HUES64 (cell line): ENCODE measurements around the gene PHLDA2.
"Not testable (repeated sequence)": the region's sequence is repeated elsewhere in the genome, so short reads cannot be mapped to it uniquely, and the experiment has no call there.

Experiments used
- H3K27ac ChIP-seq: 2 replicates; pipeline ENCODE4 v1.7.0; 2013; ENCODE audit warnings: low read depth, low read length, inconsistent platforms
- H3K27me3 ChIP-seq: 2 replicates; pipeline ENCODE4 v1.6.1; 2013; ENCODE audit warnings: mild to moderate bottlenecking, low read length; ENCODE audit not compliant: insufficient read depth
- H3K36me3 ChIP-seq: 2 replicates; pipeline ENCODE4 v1.6.1; 2013; ENCODE audit warnings: mild to moderate bottlenecking, low read length; ENCODE audit not compliant: insufficient read depth
- H3K4me1 ChIP-seq: 2 replicates; pipeline ENCODE4 v1.6.1; 2013; ENCODE audit warnings: mild to moderate bottlenecking, low read length, moderate library complexity; ENCODE audit not compliant: insufficient read depth
- H3K4me3 ChIP-seq: 2 replicates; pipeline ENCODE4 v1.5.1; 2013; ENCODE audit warnings: mild to moderate bottlenecking, low read length, moderate library complexity
- H3K9ac ChIP-seq: 2 replicates; pipeline ENCODE4 v1.6.1; 2013; ENCODE audit warnings: mild to moderate bottlenecking, low read depth, low read length
- H3K9me3 ChIP-seq: 2 replicates; pipeline ENCODE4 v1.6.1; 2013; ENCODE audit warnings: low read depth, low read length; ENCODE audit not compliant: insufficient read depth
- WGBS: fragments of 150-250, 120-280 bp; methylation state at CpG from one replicate; pipeline ENCODE4 v1.1.7; 2013; ENCODE audit warnings: missing lambda C conversion rate; 5-methylcytosine and 5-hydroxymethylcytosine counted together

PHLDA2 gene

DNA sequence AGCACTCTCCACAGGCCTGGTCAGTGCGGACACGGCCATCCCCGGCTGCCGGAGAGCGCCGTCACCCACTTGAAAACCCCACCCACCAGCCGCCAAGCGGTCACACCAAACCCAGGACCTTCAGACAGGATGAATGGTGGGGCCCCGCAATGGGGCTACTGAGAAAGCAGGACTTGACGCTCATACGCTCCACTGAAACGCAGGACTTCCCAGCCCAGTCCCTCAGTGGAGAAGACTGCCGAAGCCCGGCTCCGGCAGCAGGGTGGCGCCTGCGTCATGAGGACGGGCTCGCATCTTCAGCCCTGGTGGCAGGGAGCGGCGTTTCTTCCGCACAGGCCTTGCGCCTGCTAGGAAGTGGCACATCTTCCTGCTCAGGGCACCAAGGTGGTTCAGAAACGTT is 15.3 kb upstream of the PHLDA2 start:
- no peak overlapping the region for H3K27ac ChIP-seq
- peaks cover 3% of the 10 kb centered on the region for H3K9me3 ChIP-seq
- no peaks in the 10 kb centered on the region for H3K27me3 ChIP-seq
- H3K4me3 ChIP-seq, result no peak overlapping the region
- H3K9ac ChIP-seq, result no peak overlapping the region
- H3K4me1 ChIP-seq, result peaks cover 30% of the 10 kb centered on the region
- peaks cover 56% of the 10 kb centered on the region for H3K36me3 ChIP-seq
- WGBS, result 95% methylated on average over 24 of the region's 24 CpGs

GRCh38 chr11:2943711-2944118 is 14.5 kb upstream of the PHLDA2 start:
- peaks cover 11% of the 10 kb centered on the region for H3K9me3 ChIP-seq
- no peak overlapping the region for H3K9ac ChIP-seq
- no peak overlapping the region for H3K4me3 ChIP-seq
- WGBS, result 94% methylated on average over 12 of the region's 12 CpGs
- no peaks in the 10 kb centered on the region for H3K27me3 ChIP-seq
- H3K36me3 ChIP-seq, result peaks cover 48% of the 10 kb centered on the region
- H3K4me1 ChIP-seq, result peaks cover 30% of the 10 kb centered on the region
- no peak overlapping the region for H3K27ac ChIP-seq

- Histone ChIP-seq H3K4me1 (peaks cover 30% of the 10 kb centered on the region), H3K9ac (no peak overlapping the region), H3K27ac (no peak overlapping the region), H3K4me3 (no peak overlapping the region), H3K27me3 (no peaks in the 10 kb centered on the region), H3K36me3 (peaks cover 41% of the 10 kb centered on the region), H3K9me3 (peaks cover 17% of the 10 kb centered on the region)
- WGBS, result 87% methylated on average over 15 of the region's 15 CpGs
Observed at GRCh38 chr11:2942872-2943710, 13.9 kb upstream of the PHLDA2 start.

- H3K27ac ChIP-seq, result no peak overlapping the region
- 79% methylated on average over 12 of the region's 13 CpGs for WGBS
- H3K36me3 ChIP-seq, result peaks cover 35% of the 10 kb centered on the region
- no peak overlapping the region for H3K4me3 ChIP-seq
- no peaks in the 10 kb centered on the region for H3K27me3 ChIP-seq
- peaks cover 27% of the 10 kb centered on the region for H3K4me1 ChIP-seq
- H3K9me3 ChIP-seq, result peaks cover 24% of the 10 kb centered on the region
- H3K9ac ChIP-seq, result no peak overlapping the region
Observed at GRCh38 chr11:2942447-2942846, 13.2 kb upstream of the PHLDA2 start.

- Histone ChIP-seq H3K27me3 (no peaks in the 10 kb centered on the region), H3K9ac (no peak overlapping the region), H3K36me3 (peaks cover 24% of the 10 kb centered on the region), H3K9me3 (peaks cover 29% of the 10 kb centered on the region), H3K4me1 (peaks cover 15% of the 10 kb centered on the region), H3K27ac (0 out of 2 replicates have a peak overlapping the region, but pooled peaks have one; percentile 23), H3K4me3 (no peak overlapping the region)
- 74% methylated on average over 10 of the region's 10 CpGs for WGBS
Observed at GRCh38 chr11:2940921-2941821, 12.0 kb upstream of the PHLDA2 start.

DNA sequence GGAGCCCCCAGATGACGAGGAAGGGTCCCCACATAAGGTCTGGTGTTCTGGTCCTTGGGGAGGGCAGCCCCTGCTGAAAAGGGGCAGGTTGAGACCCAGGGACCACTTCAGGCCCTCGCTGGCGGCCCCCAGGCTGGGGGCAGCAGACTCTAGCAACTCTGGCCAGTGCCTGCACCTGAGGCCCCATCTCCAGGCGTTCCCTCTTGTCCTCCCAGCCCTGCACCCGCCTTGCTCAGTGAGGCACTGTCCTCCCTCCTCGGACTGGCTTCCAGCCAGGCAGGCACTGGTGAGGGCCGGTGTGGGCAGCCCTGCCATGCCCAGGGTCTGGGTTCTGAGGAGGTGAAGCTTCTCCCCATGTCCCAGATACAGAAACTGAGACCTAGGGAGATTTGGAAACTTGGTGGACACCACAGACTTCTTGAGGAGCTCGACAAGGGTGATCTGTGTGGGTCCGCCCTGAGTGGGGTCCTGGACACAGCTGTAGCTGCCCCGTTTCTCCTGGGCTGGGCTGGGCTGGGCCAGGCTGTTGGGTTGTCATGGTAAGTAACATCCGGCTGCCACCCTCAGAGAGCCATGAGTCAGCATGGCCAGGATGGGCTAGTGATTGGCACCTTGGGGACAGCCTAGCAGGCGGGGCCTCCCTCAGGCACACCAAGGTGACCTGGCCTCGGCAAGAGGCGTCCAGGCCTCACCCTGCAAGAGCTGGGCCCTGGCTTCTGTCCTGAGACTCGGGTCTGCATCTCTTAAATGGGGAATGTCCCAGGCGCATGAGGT is 11.1 kb upstream of the PHLDA2 start:
- peaks cover 24% of the 10 kb centered on the region for H3K36me3 ChIP-seq
- H3K9me3 ChIP-seq, result peaks cover 29% of the 10 kb centered on the region
- WGBS, result 91% methylated on average over 16 of the region's 16 CpGs
- peaks cover 9% of the 10 kb centered on the region for H3K4me1 ChIP-seq
- H3K27me3 ChIP-seq, result no peaks in the 10 kb centered on the region
- H3K27ac ChIP-seq, result no peak overlapping the region
- no peak overlapping the region for H3K4me3 ChIP-seq
- H3K9ac ChIP-seq, result no peak overlapping the region

DNA sequence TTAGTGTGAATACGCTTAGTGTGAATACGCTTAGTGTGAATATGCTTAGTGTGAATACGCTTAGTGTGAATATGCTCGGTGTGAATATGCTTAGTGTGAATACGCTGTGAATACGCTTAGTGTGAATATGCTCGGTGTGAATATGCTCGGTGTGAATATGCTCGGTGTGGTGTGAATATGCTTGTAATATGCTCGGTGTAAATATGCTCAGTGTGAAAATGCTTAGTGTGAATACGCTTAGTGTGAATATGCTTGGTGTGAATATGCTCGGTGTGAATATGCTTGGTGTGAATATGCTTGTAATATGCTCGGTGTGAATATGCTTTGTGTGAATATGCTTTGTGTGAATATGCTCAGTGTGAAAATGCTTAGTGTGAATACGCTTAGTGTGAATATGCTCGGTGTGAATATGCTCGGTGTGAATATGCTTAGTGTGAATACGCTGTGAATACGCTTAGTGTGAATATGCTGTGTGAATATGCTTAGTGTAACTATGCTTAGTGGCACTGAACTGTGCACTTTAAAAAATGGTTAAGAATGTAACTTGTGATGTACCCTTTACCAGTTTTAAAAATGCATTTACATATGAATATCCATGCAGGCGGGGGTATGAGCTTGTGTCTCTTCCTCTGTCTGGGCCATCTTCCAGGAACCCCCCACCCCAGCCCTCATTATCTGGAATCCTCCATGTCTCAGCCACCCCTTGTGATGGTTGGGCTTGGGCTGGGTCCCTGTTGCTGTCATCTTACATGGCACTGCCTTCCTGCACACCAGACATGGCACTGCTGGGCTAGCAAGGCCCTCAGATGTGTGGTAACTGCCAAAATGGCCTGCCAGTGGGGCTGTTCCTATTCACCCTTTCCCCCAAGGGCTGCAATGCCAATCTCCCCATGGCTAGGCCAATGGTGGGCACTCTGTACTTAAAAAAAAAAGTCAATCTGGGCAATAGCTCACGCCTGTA is 9.5 kb upstream of the PHLDA2 start:
- not testable (repeated sequence) for H3K4me1 ChIP-seq, H3K27ac ChIP-seq, H3K9ac ChIP-seq, H3K36me3 ChIP-seq, H3K4me3 ChIP-seq, H3K27me3 ChIP-seq
- 85% methylated on average over 20 of the region's 20 CpGs for WGBS
- H3K9me3 ChIP-seq, result peaks cover 29% of the 10 kb centered on the region

DNA sequence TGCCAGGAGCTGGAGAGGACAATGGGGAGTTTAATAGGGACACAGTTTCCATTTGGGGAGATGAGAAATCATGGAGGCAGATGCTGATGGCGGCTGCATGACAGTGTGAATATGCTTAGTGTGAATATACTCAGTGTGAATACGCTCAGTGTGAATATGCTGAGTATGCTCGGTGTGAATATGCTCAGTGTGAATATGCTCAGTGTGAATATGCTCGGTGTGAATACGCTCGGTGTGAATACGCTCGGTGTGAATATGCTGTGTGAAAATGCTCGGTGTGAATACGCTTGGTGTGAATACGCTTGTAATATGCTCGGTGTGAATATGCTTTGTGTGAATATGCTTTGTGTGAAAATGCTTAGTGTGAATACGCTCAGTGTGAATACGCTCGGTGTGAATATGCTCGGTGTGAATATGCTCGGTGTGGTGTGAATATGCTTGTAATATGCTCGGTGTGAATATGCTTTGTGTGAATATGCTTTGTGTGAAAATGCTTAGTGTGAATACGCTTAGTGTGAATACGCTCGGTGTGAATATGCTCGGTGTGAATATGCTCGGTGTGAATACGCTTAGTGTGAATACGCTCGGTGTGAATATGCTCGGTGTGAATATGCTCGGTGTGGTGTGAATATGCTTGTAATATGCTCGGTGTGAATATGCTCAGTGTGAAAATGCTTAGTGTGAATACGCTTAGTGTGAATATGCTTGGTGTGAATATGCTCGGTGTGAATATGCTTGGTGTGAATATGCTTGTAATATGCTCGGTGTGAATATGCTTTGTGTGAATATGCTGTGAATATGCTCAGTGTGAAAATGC is 8.6 kb upstream of the PHLDA2 start:
- H3K27me3 ChIP-seq, H3K27ac ChIP-seq, H3K4me3 ChIP-seq, H3K9ac ChIP-seq, H3K4me1 ChIP-seq, H3K36me3 ChIP-seq: not testable (repeated sequence)
- H3K9me3 ChIP-seq, result peaks cover 29% of the 10 kb centered on the region
- WGBS, result 92% methylated on average over 31 of the region's 32 CpGs

- H3K4me3 ChIP-seq, result no peak overlapping the region
- no peaks in the 10 kb centered on the region for H3K36me3 ChIP-seq
- no peak overlapping the region for H3K27ac ChIP-seq
- no peak overlapping the region for H3K9ac ChIP-seq
- peaks cover 4% of the 10 kb centered on the region; the same call in 1 of the 2 replicates for H3K4me1 ChIP-seq
- peaks cover 9% of the 10 kb centered on the region for H3K27me3 ChIP-seq
- WGBS, result 93% methylated on average over 14 of the region's 14 CpGs
- peaks cover 26% of the 10 kb centered on the region for H3K9me3 ChIP-seq
Observed at GRCh38 chr11:2934611-2935239, 5.5 kb upstream of the PHLDA2 start.
